Stimulated activated CD4-positive, alpha-beta T cell treated with anti-CD3 and anti-CD28 coated beads, Interleukin-1b, Interleukin-23, amount 100 ng/mL, for 24 hours (primary cell): ENCODE measurements around the gene TEPSIN.

Experiments used
- DNase-seq, 4 experiments: peaks; one replicate each; pipeline ENCODE4 v3.0.0-alpha.2; 2020; ENCODE audit warnings: low read depth in 4 of 4, low spot score in 1 of 4

Gene TEPSIN

DNA sequence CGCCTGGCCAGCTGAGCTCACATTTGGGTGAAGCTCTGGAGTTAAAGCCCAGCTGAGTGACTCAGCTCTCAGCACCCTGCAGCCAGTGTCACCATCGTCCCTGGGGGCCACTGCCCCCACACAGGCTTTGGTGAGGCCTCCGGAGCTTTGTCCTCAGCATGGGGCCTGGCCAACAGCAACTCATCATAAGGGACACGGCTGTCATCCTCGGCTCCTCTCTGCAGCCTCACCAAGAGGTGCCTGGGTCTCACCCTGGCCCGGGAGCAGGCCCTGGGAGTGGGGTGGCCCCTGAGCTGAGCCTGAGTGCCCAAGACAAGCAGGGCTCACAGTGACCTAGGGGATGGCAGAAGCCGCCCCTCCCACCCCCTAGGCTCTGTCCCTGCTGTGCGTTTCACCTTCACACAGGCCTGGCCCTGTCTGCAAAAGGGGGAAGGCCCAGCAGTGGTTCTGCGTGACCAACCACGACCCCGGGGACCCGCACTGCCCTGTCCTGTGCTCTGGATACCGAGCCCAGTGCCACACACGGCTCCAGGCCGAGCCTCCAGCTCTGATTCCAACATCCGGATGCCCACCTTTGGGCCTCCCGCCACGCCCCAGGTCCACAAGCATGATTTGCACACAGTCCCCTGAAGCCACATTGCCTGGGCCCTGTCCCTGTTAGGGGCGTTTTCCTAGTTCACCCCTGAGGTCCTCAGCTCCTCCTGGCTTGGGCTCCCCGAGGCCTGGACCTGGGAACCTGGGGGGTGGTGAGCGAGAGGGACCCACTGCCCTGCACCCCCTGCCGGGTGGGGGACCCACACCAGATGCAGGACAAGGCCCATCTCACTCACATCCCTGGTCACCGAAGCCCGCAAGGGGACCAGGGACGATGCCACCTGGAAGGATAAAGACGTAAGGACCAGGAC is 51.0 kb downstream of the TEPSIN start:
- no peak for DNase-seq

DNA sequence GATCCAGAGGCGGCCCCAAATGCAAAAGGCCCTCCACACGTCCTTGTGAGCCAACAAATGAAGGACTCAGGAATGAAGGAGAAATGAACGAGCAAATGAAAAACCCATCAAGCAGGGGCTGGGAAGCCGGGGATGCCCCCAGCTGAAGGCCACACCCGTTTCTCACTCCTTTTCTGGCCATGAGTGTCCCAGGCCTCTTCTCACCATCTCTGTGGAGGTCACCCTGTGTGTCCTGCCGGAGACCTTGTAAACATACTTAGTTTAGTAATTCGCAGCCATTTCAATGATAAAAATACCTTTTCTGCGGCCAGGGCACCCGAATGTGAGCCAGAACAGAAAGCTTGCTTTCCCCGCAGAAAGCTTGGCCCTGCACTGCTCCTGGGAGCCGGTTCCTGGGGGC is 51.7 kb downstream of the TEPSIN start:
- DNase-seq: no peak

DNA sequence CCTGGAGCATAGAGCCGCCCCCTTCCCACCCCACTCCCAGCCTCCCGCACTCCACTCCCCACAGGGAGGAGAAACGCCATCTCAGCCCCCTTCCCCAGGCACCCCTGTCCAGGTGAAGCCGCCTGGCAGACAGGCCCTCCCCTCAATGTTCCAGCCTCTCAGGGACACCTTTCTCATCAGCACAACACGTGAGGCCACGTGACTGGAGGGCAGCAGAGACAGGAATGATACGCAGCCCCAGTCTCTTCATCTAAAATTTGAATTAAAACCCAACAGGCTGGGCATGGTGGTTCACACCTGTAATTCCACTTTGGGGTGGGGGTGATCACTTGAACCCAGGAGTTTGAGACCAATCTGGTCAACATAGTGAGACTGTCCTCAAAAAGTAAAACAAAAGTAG is 52.7 kb downstream of the TEPSIN start:
- no peak for DNase-seq

DNA sequence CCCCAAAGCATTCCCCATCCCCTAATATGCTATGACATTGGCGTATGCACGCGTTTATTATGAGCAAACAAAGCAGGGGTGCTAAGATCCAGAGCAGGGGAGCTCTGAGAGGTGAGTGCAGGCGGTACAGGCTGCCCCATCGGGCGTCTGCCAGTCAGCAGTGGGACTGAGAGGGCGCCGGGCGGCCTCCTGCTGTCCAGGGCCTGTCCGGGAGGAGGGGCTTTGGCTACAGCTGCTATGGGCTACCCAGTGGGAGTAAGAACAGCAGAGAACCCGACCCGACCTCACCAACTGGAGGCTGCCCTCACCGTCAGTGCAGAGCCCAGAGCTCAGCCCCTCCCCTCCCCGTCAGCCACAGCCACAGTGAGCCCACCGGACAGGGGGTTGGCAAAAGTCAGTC is 54.3 kb downstream of the TEPSIN start:
- DNase-seq: no peak

DNA sequence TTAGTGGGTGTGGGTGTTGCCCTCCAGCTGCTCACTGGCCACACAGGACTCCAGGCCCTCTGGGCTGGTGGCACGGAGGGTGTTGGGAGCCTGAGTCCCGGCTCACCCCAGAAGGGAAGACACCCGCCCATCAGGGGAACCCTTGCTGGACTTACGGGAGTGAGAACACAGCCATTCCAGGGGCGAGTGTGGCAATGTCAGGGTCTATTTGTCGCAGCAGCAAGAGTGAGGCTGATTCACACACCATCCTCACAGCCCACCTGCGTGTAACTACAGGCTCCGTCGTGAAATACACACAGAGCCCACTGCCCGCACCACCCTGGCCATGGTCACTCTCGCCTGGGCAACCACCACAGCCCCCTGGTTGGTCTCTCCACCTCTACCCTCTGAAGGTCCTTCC is 55.0 kb downstream of the TEPSIN start:
- DNase-seq: no peak

DNA sequence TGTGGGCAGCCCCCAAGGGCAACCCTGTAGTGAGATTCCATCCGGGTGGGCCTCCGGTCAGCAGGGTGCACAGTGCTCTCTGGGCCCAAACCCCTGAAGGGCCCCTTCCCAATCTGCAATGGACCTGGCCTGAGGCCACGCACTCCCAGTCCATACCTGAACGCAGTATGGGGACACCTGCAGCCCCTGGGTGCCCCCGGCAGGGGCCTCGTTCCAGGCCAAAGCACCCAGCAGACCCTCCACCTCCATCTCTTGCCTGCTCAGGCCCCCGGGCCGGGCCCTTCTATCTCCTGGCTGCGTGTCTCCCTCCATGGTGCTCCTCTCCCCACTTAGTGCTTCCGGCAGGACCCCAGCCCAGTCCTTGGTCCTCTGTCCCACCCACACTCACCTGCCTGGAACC is 55.5 kb downstream of the TEPSIN start:
- DNase-seq: no peak

DNA sequence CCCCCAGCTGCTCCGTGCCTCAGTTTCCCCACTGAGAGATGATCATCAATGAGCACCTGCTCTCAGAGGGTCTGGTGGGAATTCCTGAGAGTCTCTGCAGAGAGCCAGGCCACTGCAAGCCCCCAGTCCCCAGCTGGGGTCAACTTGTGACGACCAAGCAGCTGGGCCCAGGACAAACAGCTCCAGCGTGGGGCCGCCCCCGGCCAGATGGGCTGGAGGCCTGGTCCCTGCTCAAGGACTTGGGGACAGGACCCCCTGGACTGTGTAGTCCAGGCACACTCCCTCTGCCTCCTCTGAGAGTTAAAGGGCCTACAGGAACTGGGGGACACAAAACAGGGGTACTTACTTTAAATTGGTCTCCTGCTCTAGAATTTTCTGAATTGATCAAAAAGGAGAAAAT is 56.3 kb downstream of the TEPSIN start:
- DNase-seq: no peak

DNA sequence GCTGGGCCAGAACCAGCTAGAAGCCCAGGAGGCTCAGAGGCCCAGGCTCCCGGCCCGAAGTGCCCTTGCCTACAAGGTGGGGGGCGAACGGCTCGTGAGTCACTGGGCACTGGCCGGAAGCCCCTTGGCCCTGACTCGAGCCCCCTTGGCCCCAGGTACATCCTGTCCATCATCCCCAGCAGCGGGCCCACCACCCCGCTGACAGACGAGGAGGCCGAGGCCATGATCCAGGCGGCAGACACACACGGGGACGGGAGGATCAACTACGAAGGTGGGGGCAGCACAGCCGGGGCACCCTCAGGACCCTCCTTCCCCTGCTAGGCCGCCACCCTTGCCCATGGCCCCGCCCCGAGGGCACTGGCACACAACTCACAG is 57.1 kb downstream of the TEPSIN start:
- no peak for DNase-seq

DNA sequence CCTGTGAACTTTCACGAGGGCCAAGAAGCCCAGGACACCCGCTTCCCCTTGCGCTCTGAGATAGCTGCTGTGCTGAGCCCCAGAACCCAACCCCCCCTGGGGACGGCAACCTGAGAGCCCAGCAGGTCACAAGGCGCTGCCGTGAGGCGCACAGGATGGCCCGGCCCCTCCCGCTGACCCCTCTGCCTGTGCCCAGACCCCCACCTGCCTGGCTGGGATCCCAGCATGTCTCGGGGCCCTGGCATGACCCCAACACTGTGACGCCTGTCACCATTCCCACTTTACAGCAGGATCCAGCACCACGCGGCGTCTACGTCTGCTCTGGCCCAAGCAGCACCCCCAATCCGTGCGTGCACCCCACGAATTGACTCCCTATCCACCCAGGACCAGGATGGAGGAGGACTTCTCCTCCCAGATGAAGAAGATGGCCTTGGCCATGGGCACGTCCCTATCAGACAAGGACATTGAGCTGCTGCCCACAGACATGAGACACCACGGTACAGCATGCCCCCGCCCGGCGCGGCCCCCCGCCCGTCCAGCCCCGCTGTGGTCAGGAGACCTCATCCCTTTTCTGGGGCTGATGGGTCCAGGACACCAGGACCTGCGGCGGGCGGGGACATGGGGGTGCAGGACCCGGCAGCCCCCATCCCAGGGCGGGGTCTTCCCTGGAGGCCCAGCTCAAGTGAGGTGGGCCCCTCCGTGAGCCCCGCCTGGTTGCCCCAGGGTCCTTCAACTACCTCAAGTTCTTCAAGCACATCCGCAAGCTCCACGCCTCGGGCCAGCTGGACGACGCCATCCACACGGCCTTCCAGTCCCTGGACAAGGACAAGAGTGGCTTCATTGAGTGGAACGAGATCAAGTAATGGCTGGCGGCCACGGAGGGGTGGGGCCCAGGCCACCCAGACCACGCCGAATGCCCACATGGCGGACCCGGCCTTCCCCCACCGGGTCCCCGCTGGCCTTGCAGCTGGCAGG is 57.7 kb downstream of the TEPSIN start:
- no peak for DNase-seq

DNA sequence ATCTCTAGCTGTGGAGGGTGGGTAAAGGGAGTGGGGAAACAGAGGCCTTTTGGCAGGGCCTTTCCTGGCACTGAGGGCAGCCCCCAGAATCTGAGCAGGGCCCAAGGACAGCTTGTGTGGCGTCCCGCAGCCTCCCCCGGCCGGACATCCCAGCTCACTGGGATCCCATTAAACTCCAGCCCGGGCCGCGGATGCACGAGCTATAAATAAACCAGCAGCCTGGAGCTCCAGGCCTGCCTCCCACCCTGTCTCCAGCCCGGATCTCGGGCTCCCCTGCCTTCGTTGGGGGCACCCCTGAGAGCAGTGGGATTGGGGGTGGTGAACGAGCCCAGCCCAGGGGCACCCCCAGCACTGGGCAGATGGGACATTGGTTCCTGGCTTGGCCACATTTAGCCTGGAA is 59.0 kb downstream of the TEPSIN start:
- no peak for DNase-seq

DNA sequence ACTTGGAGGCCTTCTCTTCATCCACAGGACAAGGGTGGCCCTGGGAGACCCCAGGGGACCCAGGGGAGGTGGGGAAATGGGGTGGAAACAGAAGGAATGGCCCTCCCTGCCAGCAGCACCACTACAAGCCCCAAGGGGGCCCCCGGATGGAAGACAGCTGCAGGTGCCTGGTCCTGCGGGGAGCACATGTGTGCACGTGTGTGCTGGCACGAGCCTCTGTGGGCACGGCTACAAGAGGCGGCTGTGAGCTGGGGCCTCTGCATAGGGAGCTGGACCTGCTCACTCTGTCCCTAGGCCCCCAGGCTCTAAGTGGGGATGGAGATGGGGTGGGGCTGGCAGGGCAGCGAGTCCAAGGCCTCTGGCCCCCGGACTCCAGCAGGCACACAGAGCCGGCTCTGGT is 59.6 kb downstream of the TEPSIN start:
- no peak for DNase-seq
